Lung (tissue), 16 donors: ENCODE data around the gene SAA1. TPM values are rescaled to one million over a fixed set of nuclear protein-coding genes. Genes with fewer than 3 reads are reported as not detected.

Experiments
- ATAC-seq: fragments of 200-7000 bp; cut with Tn5 transposase; one replicate; pipeline ENCODE4 v1.9.1; 2020; ENCODE audit warnings: moderate number of reproducible peaks; ENCODE audit not compliant: insufficient read depth, low FRiP score
- DNase-seq, 3 donors: peaks; one replicate each; pipeline ENCODE4 v3.0.0-alpha.2; 2013 to 2017
- H3K27ac ChIP-seq, 2 donors: one replicate each; pipeline ENCODE4 v1.5.1; 2013; ENCODE audit warnings: mild to moderate bottlenecking in 2 of 2, moderate library complexity in 2 of 2, control low read depth in 1 of 2, inconsistent platforms in 1 of 2, low read depth in 1 of 2, low read length in 1 of 2
- H3K27me3 ChIP-seq, 3 donors: one replicate each; pipeline ENCODE4 v1.5.1; 2013; ENCODE audit warnings: low read length in 2 of 3; ENCODE audit not compliant: control insufficient read depth in 3 of 3, insufficient read depth in 3 of 3
- H3K36me3 ChIP-seq, 4 donors: one replicate each; pipeline ENCODE4 v1.5.1; 2013; ENCODE audit warnings: low read length in 4 of 4, mild to moderate bottlenecking in 1 of 4, moderate library complexity in 1 of 4; ENCODE audit not compliant: control insufficient read depth in 4 of 4, insufficient read depth in 4 of 4
- H3K4me1 ChIP-seq, 5 donors: one replicate each; pipeline ENCODE4 v1.5.1; 2013; ENCODE audit warnings: low read length in 5 of 5, mild to moderate bottlenecking in 2 of 5, moderate library complexity in 1 of 5; ENCODE audit not compliant: control insufficient read depth in 5 of 5, insufficient read depth in 5 of 5
- H3K4me3 ChIP-seq: one replicate; pipeline ENCODE4 v1.5.1; 2013; ENCODE audit warnings: mild to moderate bottlenecking, control low read depth, moderate library complexity
- H3K9ac ChIP-seq, 2 donors: one replicate each; pipeline ENCODE4 v1.5.1; 2013; ENCODE audit warnings: low read length in 2 of 2, control low read depth in 1 of 2; ENCODE audit not compliant: insufficient read depth in 1 of 2
- H3K9me3 ChIP-seq, 4 donors: one replicate each; pipeline ENCODE4 v1.5.1; 2013; ENCODE audit warnings: low read length in 3 of 4, mild to moderate bottlenecking in 1 of 4, moderate library complexity in 1 of 4; ENCODE audit not compliant: control insufficient read depth in 4 of 4, insufficient read depth in 3 of 4
- WGBS, 2 donors: extraction: QIAGEN DNeasy Blood & Tissue Kit; methylation state at CpG; one replicate each; pipeline ENCODE4 v1.1.7; 2013; 5-methylcytosine and 5-hydroxymethylcytosine counted together
- long read RNA-seq, 5 donors: transcript quantifications; one replicate each; lab custom pipeline, GENCODE V29; 2026
- polyA plus RNA-seq, 2 donors: library from polyadenylated mRNA; stranded (reverse); fragments of 200-250 nt; gene quantifications; one replicate each; pipeline ENCODE4 v1.2.1, GENCODE V29; 2013
- total RNA-seq, 2 donors: library from RNA; depleted of rRNA in 1 of 2; stranded (reverse); fragments of >200 nt in 1 of 2; gene quantifications; one replicate each; pipeline ENCODE4 v1.2.1, GENCODE V29; 2014 to 2021
- TF ChIP-seq, protein P1 (sequence below): IDR thresholded peaks from 2 replicates; pipeline ENCODE4 v1.5.1; 2012; ENCODE audit warnings: mild to moderate bottlenecking; ENCODE audit errors: control extremely low read depth, extremely low read depth
- donor health status: control.
- donor health status: control.
- donor health status: Bipolar disorder and iron deficiency.
- donor health status: healthy.
- donor health status: DM: yes; HTN: yes; CAD: no.

SAA1 gene
- total RNA-seq (100 to 1,000 TPM in 1 of 2 donors, 10 to 100 TPM in 1; 44.4 to 260 TPM), polyA plus RNA-seq (1,000 to 10,000 TPM in 1 of 2 donors, 100 to 1,000 TPM in 1; 148 to 2,589 TPM)
- long read RNA-seq, donor 1 = 0 reads
- long read RNA-seq, donor 2 = 0 reads
- long read RNA-seq, donor 3 = 0 reads
- long read RNA-seq, donor 4 = 0 reads
- long read RNA-seq, donor 5 = 0 reads

DNA sequence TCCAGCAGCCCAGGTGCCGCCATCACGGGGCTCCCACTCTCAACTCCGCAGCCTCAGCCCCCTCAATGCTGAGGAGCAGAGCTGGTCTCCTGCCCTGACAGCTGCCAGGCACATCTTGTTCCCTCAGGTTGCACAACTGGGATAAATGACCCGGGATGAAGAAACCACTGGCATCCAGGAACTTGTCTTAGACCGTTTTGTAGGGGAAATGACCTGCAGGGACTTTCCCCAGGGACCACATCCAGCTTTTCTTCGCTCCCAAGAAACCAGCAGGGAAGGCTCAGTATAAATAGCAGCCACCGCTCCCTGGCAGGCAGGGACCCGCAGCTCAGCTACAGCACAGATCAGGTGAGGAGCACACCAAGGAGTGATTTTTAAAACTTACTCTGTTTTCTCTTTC is at the start of gene SAA1:
Gene SAA1, plus strand, starts transcription at position 316 of the 400 bp plus-strand sequence. CDS start 624 bp downstream, outside the sequence.
- Histone ChIP-seq H3K27ac (no peak within 1 kb of the TSS), H3K36me3 (no peaks in the 10 kb centered on the region), H3K4me3 (no peak within 1 kb of the TSS), H3K9ac (no peak within 1 kb of the TSS), H3K27me3 (peaks cover 0 to 4% (median 0%) of the 10 kb centered on the region in 3 donors), H3K4me1 (peaks cover 0 to 5% (median 0%) of the 10 kb centered on the region in 5 donors), H3K9me3 (no peaks in the 10 kb centered on the region)
- WGBS, 2 donors = 51 to 54% methylated on average over 8 of the region's 8 CpGs
- DNase-seq = no peak
- ATAC-seq = no peak
- TF ChIP-seq, protein P1, sequence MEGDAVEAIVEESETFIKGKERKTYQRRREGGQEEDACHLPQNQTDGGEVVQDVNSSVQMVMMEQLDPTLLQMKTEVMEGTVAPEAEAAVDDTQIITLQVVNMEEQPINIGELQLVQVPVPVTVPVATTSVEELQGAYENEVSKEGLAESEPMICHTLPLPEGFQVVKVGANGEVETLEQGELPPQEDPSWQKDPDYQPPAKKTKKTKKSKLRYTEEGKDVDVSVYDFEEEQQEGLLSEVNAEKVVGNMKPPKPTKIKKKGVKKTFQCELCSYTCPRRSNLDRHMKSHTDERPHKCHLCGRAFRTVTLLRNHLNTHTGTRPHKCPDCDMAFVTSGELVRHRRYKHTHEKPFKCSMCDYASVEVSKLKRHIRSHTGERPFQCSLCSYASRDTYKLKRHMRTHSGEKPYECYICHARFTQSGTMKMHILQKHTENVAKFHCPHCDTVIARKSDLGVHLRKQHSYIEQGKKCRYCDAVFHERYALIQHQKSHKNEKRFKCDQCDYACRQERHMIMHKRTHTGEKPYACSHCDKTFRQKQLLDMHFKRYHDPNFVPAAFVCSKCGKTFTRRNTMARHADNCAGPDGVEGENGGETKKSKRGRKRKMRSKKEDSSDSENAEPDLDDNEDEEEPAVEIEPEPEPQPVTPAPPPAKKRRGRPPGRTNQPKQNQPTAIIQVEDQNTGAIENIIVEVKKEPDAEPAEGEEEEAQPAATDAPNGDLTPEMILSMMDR = no peak

DNA sequence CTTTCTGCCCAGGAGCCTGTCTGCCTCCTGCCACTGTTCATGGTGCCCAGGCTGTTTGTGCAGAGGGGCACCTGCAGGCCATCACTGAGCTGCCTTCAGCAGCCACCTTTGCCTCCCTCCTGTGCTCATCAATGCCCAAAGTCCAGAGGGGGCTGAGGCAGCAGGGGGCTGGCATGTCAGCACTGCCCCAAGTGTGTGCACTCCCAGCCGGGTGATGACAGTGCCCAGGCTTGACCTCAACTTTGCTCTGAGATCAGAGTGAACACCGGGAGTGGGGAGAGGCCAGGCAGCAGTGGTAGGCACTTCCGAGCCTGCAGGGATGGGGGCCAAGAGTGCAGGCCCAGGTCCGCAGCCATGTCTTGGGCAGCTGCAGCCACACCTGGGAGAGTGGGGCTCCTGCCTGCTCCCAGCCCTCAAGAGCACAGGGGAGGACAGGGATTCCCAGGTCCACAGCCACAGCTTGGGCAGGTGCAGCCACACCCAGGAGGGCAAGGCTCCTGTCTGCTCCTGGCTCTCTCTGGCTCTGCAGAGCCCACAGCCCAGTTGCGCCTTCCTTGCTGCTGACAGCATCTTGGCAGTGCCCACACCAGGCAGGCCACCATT is 44.7 kb upstream of the SAA1 start:
- no peak for ATAC-seq
- Histone ChIP-seq H3K27ac (no peak overlapping the region), H3K4me1 (no peaks in the 10 kb centered on the region), H3K9me3 (peaks cover 0 to 5% (median 0%) of the 10 kb centered on the region in 4 donors), H3K27me3 (no peaks in the 10 kb centered on the region), H3K36me3 (no peaks in the 10 kb centered on the region), H3K9ac (no peak overlapping the region), H3K4me3 (no peak overlapping the region)
- TF ChIP-seq, protein P1 = no peak
- no peak for DNase-seq
- WGBS, 2 donors = 85 to 100% methylated on average over 5 of the region's 5 CpGs

DNA sequence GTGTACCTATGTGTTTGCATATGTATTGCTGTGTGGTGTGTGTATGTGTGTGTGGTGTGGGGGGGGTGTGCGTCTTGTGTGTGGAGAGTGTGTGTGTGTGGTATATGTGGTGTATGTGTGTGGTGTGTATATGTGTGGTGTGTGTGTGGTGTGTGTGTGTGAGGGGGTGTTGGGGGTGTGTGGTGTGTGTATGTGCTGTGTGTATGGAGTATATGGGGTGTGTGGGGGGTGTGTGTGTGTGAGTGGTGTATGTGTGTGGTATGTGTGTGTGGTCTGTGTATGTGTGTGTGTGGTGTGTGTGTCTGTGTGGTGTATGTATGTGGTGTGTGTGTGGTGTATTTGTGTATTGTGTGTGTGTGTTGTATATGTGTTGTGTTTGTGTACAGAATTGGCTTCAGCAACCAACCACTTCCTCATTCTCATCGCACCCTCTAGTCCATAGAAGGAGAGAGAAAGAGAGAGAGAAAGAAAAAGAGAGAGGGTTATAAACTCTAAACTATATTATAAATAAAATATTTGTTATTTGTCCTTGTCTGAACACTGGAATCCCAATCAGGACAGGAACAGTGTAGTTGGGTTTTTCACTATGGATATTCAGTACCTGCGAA is 43.1 kb upstream of the SAA1 start:
- H3K9ac ChIP-seq = no peak overlapping the region
- peaks cover 0 to 4% (median 0%) of the 10 kb centered on the region in 4 donors for H3K9me3 ChIP-seq
- no peaks in the 10 kb centered on the region for H3K4me1 ChIP-seq
- no peaks in the 10 kb centered on the region for H3K36me3 ChIP-seq
- TF ChIP-seq, protein P1 = no peak
- H3K4me3 ChIP-seq = no peak overlapping the region
- 78 to 90% methylated on average over 3 of the region's 3 CpGs for WGBS, 2 donors
- H3K27ac ChIP-seq = no peak overlapping the region
- ATAC-seq (no peak), DNase-seq (no peak)
- no peaks in the 10 kb centered on the region for H3K27me3 ChIP-seq
